Spleen (tissue), 7 donors: ENCODE measurements around the gene ZNF70.

Experiments used
- POLR2A ChIP-seq, 3 donors: fragments of 450-650 bp; IDR thresholded peaks; one replicate each; pipeline ENCODE4 v1.5.1; 2017; ENCODE audit warnings: antibody characterized with exemption in 3 of 3, mild to moderate bottlenecking in 1 of 3
- POLR2AphosphoS5 ChIP-seq, 3 donors: sonication (generic); formaldehyde crosslinking; IDR thresholded peaks; one replicate each; pipeline ENCODE4 v1.5.1; 2017; ENCODE audit warnings: antibody characterized with exemption in 3 of 3
- TF ChIP-seq, protein P1 (sequence below), 11 experiments: fragments of 200-600 bp in 7 of 11; fragments of 450-650 bp in 4 of 11; sonication (generic) in 4 of 11; IDR thresholded peaks in 8 of 11; conservative IDR thresholded peaks in 3 of 11; 1 replicate in 7 of 11; 2 replicates in 4 of 11; pipeline versions ENCODE4 v1.4.0 to v1.8.0; 2016 to 2021; ENCODE audit warnings: antibody characterized with exemption in 11 of 11, inconsistent platforms in 4 of 11, mild to moderate bottlenecking in 1 of 11
- donor health status: DM: no; HTN: no; CAD: no; lungs with moderate emphysema.
- donor health status: DM: no; HTN: no; CAD: no.
- donor health status: DM: no; HTN: no; CAD: no.

DNA sequence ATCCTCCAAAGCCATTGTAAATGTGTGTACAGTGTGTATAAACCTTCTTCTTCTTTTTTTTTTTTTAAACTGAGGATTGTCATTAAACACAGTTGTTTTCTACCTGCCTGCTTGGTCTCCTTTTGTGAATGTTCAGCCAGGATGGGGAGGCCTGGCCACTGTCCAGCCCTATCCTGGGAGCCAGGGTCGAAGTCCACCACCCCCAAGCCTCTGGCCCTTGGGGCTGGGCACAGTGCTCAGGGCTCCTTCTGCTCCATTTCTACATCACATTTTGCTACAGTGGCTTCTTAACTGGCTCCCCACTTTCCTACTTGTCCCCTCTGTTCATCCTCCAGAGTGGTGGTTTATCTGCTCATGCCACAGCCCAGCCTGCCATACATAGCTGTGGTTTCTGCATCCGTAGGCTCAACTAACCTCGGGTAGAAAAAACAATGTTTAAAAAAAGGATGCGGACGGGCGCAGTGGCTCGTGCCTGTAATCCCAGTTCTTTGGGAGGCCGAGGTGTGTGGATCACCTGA is 33.4 kb upstream of the ZNF70 start:
- TF ChIP-seq, protein P1, sequence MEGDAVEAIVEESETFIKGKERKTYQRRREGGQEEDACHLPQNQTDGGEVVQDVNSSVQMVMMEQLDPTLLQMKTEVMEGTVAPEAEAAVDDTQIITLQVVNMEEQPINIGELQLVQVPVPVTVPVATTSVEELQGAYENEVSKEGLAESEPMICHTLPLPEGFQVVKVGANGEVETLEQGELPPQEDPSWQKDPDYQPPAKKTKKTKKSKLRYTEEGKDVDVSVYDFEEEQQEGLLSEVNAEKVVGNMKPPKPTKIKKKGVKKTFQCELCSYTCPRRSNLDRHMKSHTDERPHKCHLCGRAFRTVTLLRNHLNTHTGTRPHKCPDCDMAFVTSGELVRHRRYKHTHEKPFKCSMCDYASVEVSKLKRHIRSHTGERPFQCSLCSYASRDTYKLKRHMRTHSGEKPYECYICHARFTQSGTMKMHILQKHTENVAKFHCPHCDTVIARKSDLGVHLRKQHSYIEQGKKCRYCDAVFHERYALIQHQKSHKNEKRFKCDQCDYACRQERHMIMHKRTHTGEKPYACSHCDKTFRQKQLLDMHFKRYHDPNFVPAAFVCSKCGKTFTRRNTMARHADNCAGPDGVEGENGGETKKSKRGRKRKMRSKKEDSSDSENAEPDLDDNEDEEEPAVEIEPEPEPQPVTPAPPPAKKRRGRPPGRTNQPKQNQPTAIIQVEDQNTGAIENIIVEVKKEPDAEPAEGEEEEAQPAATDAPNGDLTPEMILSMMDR (IDR thresholded peaks at IDR 0.05 in 8 of 11, conservative IDR thresholded peaks at IDR 0.05 in 3 of 11), result no peak
- TF ChIP-seq POLR2A (IDR thresholded peaks at IDR 0.05) (no peak), POLR2AphosphoS5 (IDR thresholded peaks at IDR 0.05) (no peak)
